ENCODE measurements around the gene TRIM8. TPM values are rescaled to one million over a fixed set of nuclear protein-coding genes. Genes with fewer than 3 reads are reported as not detected.

TRIM8 gene
- polyA plus RNA-seq, 3 donors, result 39.4 to 183 (median 41.4) TPM

DNA sequence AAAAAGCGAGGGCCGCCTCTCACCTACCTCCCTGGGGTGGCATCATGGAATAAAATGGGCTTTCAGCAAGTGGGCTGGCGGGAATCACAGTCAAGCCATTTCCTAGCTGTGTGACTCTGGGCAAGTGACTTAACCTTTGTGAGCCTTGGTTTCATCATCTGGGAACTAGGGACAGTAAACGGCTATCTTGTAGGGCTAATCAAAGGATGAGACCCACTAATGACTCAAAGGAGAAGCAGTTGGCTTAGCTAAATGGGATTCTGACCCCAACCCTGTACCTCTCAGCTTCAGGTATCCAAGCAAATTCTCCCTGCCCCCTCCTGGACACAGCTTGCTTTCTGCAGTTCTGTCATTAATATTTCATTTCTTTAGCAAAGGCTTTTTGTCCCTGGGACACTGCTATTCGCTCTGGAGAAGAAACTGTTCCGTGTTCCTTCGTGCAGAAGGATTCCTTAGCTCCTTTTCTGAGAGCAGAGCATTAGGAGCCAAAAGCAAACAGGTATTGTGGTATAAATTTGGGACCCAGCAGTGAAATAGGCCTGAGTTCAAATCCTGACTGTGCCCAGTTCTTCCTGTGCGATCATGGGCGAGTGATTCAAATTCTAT lies 25.9 kb downstream of the TRIM8 start:
- no peak overlapping the region for H3K27ac ChIP-seq (ENCODE audit: low read depth in 1 of 2, low read length in 2 of 2)
- Mint-ChIP-seq H3K9me3 (no peaks in the 10 kb centered on the region), H3K27ac (peak overlapping the region in 2 of 7 donors; percentile 13 to 50), H3K36me3 (no peaks in the 10 kb centered on the region), H3K4me3 (no peak overlapping the region), H3K27me3 (ENCODE audit: low read depth in 3 of 3) (peaks cover 2 to 9% (median 6%) of the 10 kb centered on the region in 3 donors), H3K4me1 (peaks cover 47% of the 10 kb centered on the region)
- no peaks in the 10 kb centered on the region for H3K36me3 ChIP-seq (replicated peaks in 1 of 2; ENCODE audit: control insufficient read depth in 1 of 2, insufficient read depth in 2 of 2, low read length in 2 of 2)
- no peaks in the 10 kb centered on the region for H3K79me2 ChIP-seq (ENCODE audit: insufficient read depth, low read length)
- no peaks in the 10 kb centered on the region for H3K27me3 ChIP-seq (ENCODE audit: control insufficient read depth in 2 of 2, insufficient read depth in 2 of 2, low read length in 2 of 2)
- no peaks in the 10 kb centered on the region for H3K9me3 ChIP-seq (replicated peaks in 1 of 2; ENCODE audit: control insufficient read depth in 1 of 2, insufficient read depth in 1 of 2, low read length in 2 of 2)
- no peak for DNase-seq
- 80% methylated on average over 4 of the region's 9 CpGs for WGBS (ENCODE audit: insufficient coverage)
- TF ChIP-seq, protein P1, sequence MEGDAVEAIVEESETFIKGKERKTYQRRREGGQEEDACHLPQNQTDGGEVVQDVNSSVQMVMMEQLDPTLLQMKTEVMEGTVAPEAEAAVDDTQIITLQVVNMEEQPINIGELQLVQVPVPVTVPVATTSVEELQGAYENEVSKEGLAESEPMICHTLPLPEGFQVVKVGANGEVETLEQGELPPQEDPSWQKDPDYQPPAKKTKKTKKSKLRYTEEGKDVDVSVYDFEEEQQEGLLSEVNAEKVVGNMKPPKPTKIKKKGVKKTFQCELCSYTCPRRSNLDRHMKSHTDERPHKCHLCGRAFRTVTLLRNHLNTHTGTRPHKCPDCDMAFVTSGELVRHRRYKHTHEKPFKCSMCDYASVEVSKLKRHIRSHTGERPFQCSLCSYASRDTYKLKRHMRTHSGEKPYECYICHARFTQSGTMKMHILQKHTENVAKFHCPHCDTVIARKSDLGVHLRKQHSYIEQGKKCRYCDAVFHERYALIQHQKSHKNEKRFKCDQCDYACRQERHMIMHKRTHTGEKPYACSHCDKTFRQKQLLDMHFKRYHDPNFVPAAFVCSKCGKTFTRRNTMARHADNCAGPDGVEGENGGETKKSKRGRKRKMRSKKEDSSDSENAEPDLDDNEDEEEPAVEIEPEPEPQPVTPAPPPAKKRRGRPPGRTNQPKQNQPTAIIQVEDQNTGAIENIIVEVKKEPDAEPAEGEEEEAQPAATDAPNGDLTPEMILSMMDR (IDR thresholded peaks at IDR 0.05), result peak; percentile 2
- no peak overlapping the region for H3K4me2 ChIP-seq (replicated peaks; ENCODE audit: extremely low read depth, low read length, poor library complexity, severe bottlenecking)
- no peaks in the 10 kb centered on the region for H4K20me1 ChIP-seq (ENCODE audit: insufficient read depth, low read length)
- intact Hi-C loops (cut with micrococcal nuclease), result no loop called here
- peaks cover 36 to 42% of the 10 kb centered on the region in 2 donors for H3K4me1 ChIP-seq (ENCODE audit: control insufficient read depth in 1 of 2, insufficient read depth in 2 of 2, low read length in 2 of 2)
- no peak overlapping the region for H3K4me3 ChIP-seq (replicated peaks in 1 of 3; ENCODE audit: low read depth in 2 of 3, low read length in 3 of 3)
- no peak overlapping the region for H2AFZ ChIP-seq (ENCODE audit: insufficient read depth, low read depth, low read length, poor library complexity, severe bottlenecking)
- H3K9ac ChIP-seq (ENCODE audit: insufficient read depth, low read length, poor library complexity, severe bottlenecking), result no peak overlapping the region

DNA sequence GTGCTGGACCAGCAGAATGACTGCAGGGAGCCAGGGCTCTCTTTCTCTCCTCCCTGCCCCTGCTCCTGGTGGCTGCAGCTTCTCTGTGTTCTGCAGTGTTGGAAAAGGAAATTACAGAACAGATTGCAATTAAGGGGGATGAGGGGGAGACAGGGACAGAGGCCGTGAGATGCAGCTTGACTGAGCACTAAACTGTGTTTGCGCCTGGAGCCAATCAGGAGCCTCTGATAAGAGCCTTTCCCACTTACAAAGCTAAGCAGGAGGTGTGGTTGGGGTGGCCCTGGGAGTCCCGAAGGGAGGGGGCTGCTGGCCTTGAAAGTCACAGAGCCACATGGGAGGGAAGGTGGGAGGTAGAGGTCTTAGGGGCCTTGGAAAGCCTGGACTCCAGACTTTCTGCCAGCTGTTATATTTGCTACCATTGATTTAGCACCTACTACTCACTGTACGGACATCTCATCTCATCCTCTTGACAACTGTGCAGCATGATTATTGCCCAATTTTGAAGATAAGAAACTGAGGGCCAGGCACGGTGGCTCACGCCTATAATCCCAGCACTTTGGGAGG lies 26.7 kb downstream of the TRIM8 start:
- Histone ChIP-seq H3K79me2 (ENCODE audit: insufficient read depth, low read length) (peaks cover 5% of the 10 kb centered on the region), H4K20me1 (ENCODE audit: insufficient read depth, low read length) (no peaks in the 10 kb centered on the region), H3K4me2 (replicated peaks; ENCODE audit: extremely low read depth, low read length, poor library complexity, severe bottlenecking) (no peak overlapping the region), H2AFZ (ENCODE audit: insufficient read depth, low read depth, low read length, poor library complexity, severe bottlenecking) (no peak overlapping the region), H3K9me3 (replicated peaks in 1 of 2; ENCODE audit: control insufficient read depth in 1 of 2, insufficient read depth in 1 of 2, low read length in 2 of 2) (no peaks in the 10 kb centered on the region), H3K4me3 (replicated peaks in 1 of 3; ENCODE audit: low read depth in 2 of 3, low read length in 3 of 3) (no peak overlapping the region), H3K27me3 (ENCODE audit: control insufficient read depth in 2 of 2, insufficient read depth in 2 of 2, low read length in 2 of 2) (no peaks in the 10 kb centered on the region), H3K27ac (ENCODE audit: low read depth in 1 of 2, low read length in 2 of 2) (no peak overlapping the region), H3K9ac (ENCODE audit: insufficient read depth, low read length, poor library complexity, severe bottlenecking) (no peak overlapping the region), H3K36me3 (replicated peaks in 1 of 2; ENCODE audit: control insufficient read depth in 1 of 2, insufficient read depth in 2 of 2, low read length in 2 of 2) (no peaks in the 10 kb centered on the region), H3K4me1 (ENCODE audit: control insufficient read depth in 1 of 2, insufficient read depth in 2 of 2, low read length in 2 of 2) (peaks cover 44 to 49% of the 10 kb centered on the region in 2 donors)
- TF ChIP-seq, protein P1 (IDR thresholded peaks at IDR 0.05), result no peak
- Mint-ChIP-seq H3K27ac (peak overlapping the region in 1 of 7 donors; percentile 20), H3K9me3 (no peaks in the 10 kb centered on the region), H3K27me3 (ENCODE audit: low read depth in 3 of 3) (peaks cover 2 to 6% (median 6%) of the 10 kb centered on the region in 3 donors), H3K4me1 (peaks cover 55% of the 10 kb centered on the region), H3K4me3 (no peak overlapping the region), H3K36me3 (no peaks in the 10 kb centered on the region)
- intact Hi-C loops (cut with micrococcal nuclease), result no loop called here
- DNase-seq, result no peak
- WGBS (ENCODE audit: insufficient coverage), result 84% methylated on average over 4 of the region's 6 CpGs
